Measurements from ENCODE around the gene ZNF420.
"Not testable (repeated sequence)": the region's sequence is repeated elsewhere in the genome, so short reads cannot be mapped to it uniquely, and the experiment has no call there.

GRCh38 chr19:37122093-37122492 lies 43.9 kb downstream of the ZNF420 start:
- not testable (repeated sequence) for TF ChIP-seq POLR2A, EP300 (IDR thresholded peaks at IDR 0.05)
- TF ChIP-seq, protein P1, sequence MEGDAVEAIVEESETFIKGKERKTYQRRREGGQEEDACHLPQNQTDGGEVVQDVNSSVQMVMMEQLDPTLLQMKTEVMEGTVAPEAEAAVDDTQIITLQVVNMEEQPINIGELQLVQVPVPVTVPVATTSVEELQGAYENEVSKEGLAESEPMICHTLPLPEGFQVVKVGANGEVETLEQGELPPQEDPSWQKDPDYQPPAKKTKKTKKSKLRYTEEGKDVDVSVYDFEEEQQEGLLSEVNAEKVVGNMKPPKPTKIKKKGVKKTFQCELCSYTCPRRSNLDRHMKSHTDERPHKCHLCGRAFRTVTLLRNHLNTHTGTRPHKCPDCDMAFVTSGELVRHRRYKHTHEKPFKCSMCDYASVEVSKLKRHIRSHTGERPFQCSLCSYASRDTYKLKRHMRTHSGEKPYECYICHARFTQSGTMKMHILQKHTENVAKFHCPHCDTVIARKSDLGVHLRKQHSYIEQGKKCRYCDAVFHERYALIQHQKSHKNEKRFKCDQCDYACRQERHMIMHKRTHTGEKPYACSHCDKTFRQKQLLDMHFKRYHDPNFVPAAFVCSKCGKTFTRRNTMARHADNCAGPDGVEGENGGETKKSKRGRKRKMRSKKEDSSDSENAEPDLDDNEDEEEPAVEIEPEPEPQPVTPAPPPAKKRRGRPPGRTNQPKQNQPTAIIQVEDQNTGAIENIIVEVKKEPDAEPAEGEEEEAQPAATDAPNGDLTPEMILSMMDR (IDR thresholded peaks at IDR 0.05): not testable (repeated sequence)
